GM19324 (cell line): ENCODE data around the gene FAM216B.

ENCODE experiments used
- ATAC-seq: cut with Tn5 transposase; IDR thresholded peaks from one replicate; pipeline ENCODE4 v1.9.1; 2021; ENCODE audit warnings: mild to moderate bottlenecking, moderate library complexity; ENCODE audit not compliant: unreplicated experiment, low FRiP score

Gene FAM216B

DNA sequence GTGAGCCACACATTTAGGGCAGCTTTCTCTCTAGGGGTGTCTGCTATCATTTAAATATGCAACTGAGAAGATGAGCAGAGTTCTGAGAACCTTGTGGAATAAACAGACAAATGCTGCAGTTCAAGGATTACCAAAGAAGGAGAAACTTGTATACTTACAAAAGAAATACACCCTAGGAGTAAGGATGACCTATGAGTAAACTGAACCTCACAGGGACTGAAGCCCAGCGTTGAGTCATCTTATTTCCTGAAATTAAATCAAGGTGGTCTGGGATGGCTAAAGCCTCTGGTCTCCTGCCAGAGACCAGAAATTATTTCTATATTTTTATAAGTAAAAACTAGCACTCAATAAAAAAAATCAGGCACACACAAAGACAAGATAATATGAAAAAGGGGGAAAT, 40.1 kb downstream of the FAM216B start:
- ATAC-seq, result no peak

DNA sequence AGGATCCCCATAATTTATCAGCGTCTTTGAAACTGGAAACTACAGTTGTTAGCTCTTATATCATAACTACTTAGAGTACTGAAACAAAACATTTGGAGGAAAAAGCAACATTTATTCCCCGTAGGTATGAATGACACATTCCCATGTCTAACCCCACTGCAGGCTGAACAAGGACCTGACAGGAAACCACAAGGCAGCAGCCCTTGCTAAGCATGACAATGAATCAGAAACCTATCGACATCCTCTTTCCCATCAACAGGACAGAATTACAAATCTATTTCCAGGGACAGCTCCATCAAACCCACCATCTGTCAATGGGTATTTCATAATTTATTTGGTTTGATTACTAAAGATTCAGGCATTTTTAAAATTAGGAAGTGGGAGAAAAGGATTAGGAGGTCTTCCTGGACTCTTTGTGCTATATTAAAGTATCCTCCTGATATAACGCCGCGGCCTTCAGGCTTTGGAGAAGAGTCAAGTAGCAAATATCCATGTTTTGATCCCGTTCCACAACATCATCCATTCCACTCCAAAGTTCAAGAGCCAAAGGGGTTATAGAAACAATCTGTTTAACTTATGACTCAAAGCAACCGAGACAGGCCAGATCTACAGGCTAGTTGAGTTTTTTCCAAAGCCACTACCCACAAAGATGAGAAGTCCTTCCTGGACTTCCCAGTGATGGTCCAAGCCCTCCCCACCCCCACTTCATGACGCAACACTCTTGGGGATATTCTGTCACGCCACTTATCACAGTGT, 51.1 kb downstream of the FAM216B start:
- ATAC-seq, result no peak

- no peak for ATAC-seq
Observed at GRCh38 chr13:42834946-42835345, 53.6 kb downstream of the FAM216B start.

GRCh38 chr13:42836930-42837690, 55.7 kb downstream of the FAM216B start:
- ATAC-seq, result no peak
